ENCODE data around the gene ZNRD2.

ZNRD2 gene

GRCh38 chr11:65574811-65575567, 4.7 kb downstream of the ZNRD2 start:
- DNase-seq: no peak

GRCh38 chr11:65575568-65576231, 5.4 kb downstream of the ZNRD2 start, which contains the start of gene EHBP1L1:
Gene EHBP1L1 (plus strand): TSS chr11:65576053. CDS start chr11:65576303, 250 bp downstream.
- peak; percentile 45 for DNase-seq

- no peak for DNase-seq
Observed at GRCh38 chr11:65576232-65576866, 6.1 kb downstream of the ZNRD2 start.

GRCh38 chr11:65576867-65577755, 6.8 kb downstream of the ZNRD2 start:
- DNase-seq: no peak

GRCh38 chr11:65577756-65578109, 7.5 kb downstream of the ZNRD2 start:
- no peak for DNase-seq

GRCh38 chr11:65578134-65578533, 7.9 kb downstream of the ZNRD2 start:
- no peak for DNase-seq

GRCh38 chr11:65578667-65579066, 8.4 kb downstream of the ZNRD2 start:
- no peak for DNase-seq

GRCh38 chr11:65579291-65579690, 9.0 kb downstream of the ZNRD2 start:
- no peak for DNase-seq

- no peak for DNase-seq
Observed at GRCh38 chr11:65580031-65580692, 9.9 kb downstream of the ZNRD2 start.

- DNase-seq: no peak
Observed at GRCh38 chr11:65580756-65581155, 10.5 kb downstream of the ZNRD2 start.

GRCh38 chr11:65581928-65582327, 11.7 kb downstream of the ZNRD2 start:
- DNase-seq: no peak

- no peak for DNase-seq
Observed at GRCh38 chr11:65583589-65583988, 13.3 kb downstream of the ZNRD2 start.

- no peak for DNase-seq
Observed at GRCh38 chr11:65584106-65584505, 13.8 kb downstream of the ZNRD2 start.

GRCh38 chr11:65584723-65585171, 14.5 kb downstream of the ZNRD2 start:
- no peak for DNase-seq

GRCh38 chr11:65585396-65586246, 15.3 kb downstream of the ZNRD2 start:
- no peak for DNase-seq

- DNase-seq: no peak
Observed at GRCh38 chr11:65586247-65586630, 16.0 kb downstream of the ZNRD2 start.

GRCh38 chr11:65586676-65587075, 16.4 kb downstream of the ZNRD2 start:
- DNase-seq: no peak

GRCh38 chr11:65588199-65589054, 18.1 kb downstream of the ZNRD2 start:
- DNase-seq: no peak

GRCh38 chr11:65589444-65590239, 19.4 kb downstream of the ZNRD2 start:
- DNase-seq: no peak

Data from NCI-H1048 (cell line).